ENCODE measurements around the gene TNS3. TPM values are rescaled to one million over a fixed set of nuclear protein-coding genes. Genes with fewer than 3 reads are reported as not detected.

TNS3 gene
- total and polyA plus RNA-seq, 2 donors (not counting 3 experiments of a cell fraction or from before 2014, with no cell fraction given), result 10.4 to 45.1 TPM

- Histone ChIP-seq H3K4me2 (ENCODE audit: insufficient read depth, low read length) (no peak overlapping the region), H3K4me3 (replicated peaks in 1 of 3; ENCODE audit: insufficient read depth in 1 of 3, low read depth in 1 of 3, low read length in 3 of 3) (no peak overlapping the region), H3K4me1 (ENCODE audit: control insufficient read depth, extremely low read depth, insufficient read depth, low read length) (no peaks in the 10 kb centered on the region), H3K79me2 (ENCODE audit: control insufficient read depth, insufficient read depth, low read length) (no peaks in the 10 kb centered on the region), H4K20me1 (replicated peaks; ENCODE audit: control insufficient read depth, extremely low read depth, insufficient read depth, low read length) (no peaks in the 10 kb centered on the region), H3K36me3 (ENCODE audit: control insufficient read depth in 2 of 2, extremely low read depth in 1 of 2, insufficient read depth in 2 of 2, low read length in 2 of 2) (no peaks in the 10 kb centered on the region), H2AFZ (ENCODE audit: low read depth, low read length) (no peak overlapping the region), H3K9me1 (replicated peaks; ENCODE audit: control insufficient read depth, extremely low read depth, insufficient read depth, low read length) (no peaks in the 10 kb centered on the region), H3K9ac (replicated peaks; ENCODE audit: extremely low read depth, insufficient read depth, low read length) (no peak overlapping the region), H3K27me3 (ENCODE audit: control insufficient read depth in 2 of 2, insufficient read depth in 2 of 2, low read length in 2 of 2) (peaks cover 0 to 3% of the 10 kb centered on the region in 2 experiments), H3K9me3 (replicated peaks; ENCODE audit: control insufficient read depth, insufficient read depth, low read length) (no peaks in the 10 kb centered on the region), H3K27ac (ENCODE audit: insufficient read depth, low read depth, low read length) (no peak overlapping the region)
- CTCF ChIA-PET, result no interaction called here
- no TSS peak for BruUV-seq (replicated peaks)
- no peak for DNase-seq (ENCODE audit: low read depth, low spot score)
- intact Hi-C loops (cut with micrococcal nuclease) (no loop called here), dilution Hi-C loops (cut with MboI; ENCODE audit: extremely low pct_ligation_motif_present, low sequenced_read_pairs) (no loop called here)
- POLR2A ChIA-PET, result no interaction called here
- FAIRE-seq, result no peak
- TF ChIP-seq MYC (IDR thresholded peaks at IDR 0.05; ENCODE audit: low read depth, low read length) (no peak), FOS (IDR thresholded peaks at IDR 0.05; ENCODE audit: borderline replicate concordance, insufficient read depth, low read length) (no peak), EZH2 (IDR thresholded peaks at IDR 0.05; ENCODE audit: borderline replicate concordance, low read depth, low read length, severe bottlenecking) (no peak), CTCF (IDR thresholded peaks at IDR 0.05; ENCODE audit: extremely low read depth in 1 of 2, insufficient read depth in 1 of 2, low read depth in 1 of 2, low read length in 2 of 2) (no peak)
These were observed 354.1 kb downstream of the TNS3 start for GRCh38 chr7:47227762-47228177.

- no peaks in the 10 kb centered on the region for H3K9me1 ChIP-seq (replicated peaks; ENCODE audit: control insufficient read depth, extremely low read depth, insufficient read depth, low read length)
- H3K27ac ChIP-seq (ENCODE audit: insufficient read depth, low read depth, low read length), result no peak overlapping the region
- CTCF ChIA-PET, result no interaction called here
- BruUV-seq (replicated peaks), result no TSS peak
- no peak overlapping the region for H3K9ac ChIP-seq (replicated peaks; ENCODE audit: extremely low read depth, insufficient read depth, low read length)
- no peaks in the 10 kb centered on the region for H3K4me1 ChIP-seq (ENCODE audit: control insufficient read depth, extremely low read depth, insufficient read depth, low read length)
- intact Hi-C loops (cut with micrococcal nuclease) (no loop called here), dilution Hi-C loops (cut with MboI; ENCODE audit: extremely low pct_ligation_motif_present, low sequenced_read_pairs) (no loop called here)
- H3K4me2 ChIP-seq (ENCODE audit: insufficient read depth, low read length), result no peak overlapping the region
- POLR2A ChIA-PET, result no interaction called here
- H3K79me2 ChIP-seq (ENCODE audit: control insufficient read depth, insufficient read depth, low read length), result no peaks in the 10 kb centered on the region
- peaks cover 0 to 3% of the 10 kb centered on the region in 2 experiments for H3K27me3 ChIP-seq (ENCODE audit: control insufficient read depth in 2 of 2, insufficient read depth in 2 of 2, low read length in 2 of 2)
- FAIRE-seq, result no peak
- no peaks in the 10 kb centered on the region for H4K20me1 ChIP-seq (replicated peaks; ENCODE audit: control insufficient read depth, extremely low read depth, insufficient read depth, low read length)
- no peak for DNase-seq (ENCODE audit: low read depth, low spot score)
- no peaks in the 10 kb centered on the region for H3K9me3 ChIP-seq (replicated peaks; ENCODE audit: control insufficient read depth, insufficient read depth, low read length)
- no peak overlapping the region for H3K4me3 ChIP-seq (replicated peaks in 1 of 3; ENCODE audit: insufficient read depth in 1 of 3, low read depth in 1 of 3, low read length in 3 of 3)
- TF ChIP-seq, protein P1, sequence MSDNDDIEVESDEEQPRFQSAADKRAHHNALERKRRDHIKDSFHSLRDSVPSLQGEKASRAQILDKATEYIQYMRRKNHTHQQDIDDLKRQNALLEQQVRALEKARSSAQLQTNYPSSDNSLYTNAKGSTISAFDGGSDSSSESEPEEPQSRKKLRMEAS (IDR thresholded peaks at IDR 0.05; ENCODE audit: insufficient read depth, insufficient read length), result no peak
- TF ChIP-seq CTCF (IDR thresholded peaks at IDR 0.05; ENCODE audit: extremely low read depth in 1 of 2, insufficient read depth in 1 of 2, low read depth in 1 of 2, low read length in 2 of 2) (no peak), EZH2 (IDR thresholded peaks at IDR 0.05; ENCODE audit: borderline replicate concordance, low read depth, low read length, severe bottlenecking) (no peak), POLR2AphosphoS5 (IDR thresholded peaks at IDR 0.05; ENCODE audit: insufficient read depth, low read depth, low read length) (no peak), POLR2A (IDR thresholded peaks at IDR 0.05; ENCODE audit: low read depth, low read length) (no peak), FOS (IDR thresholded peaks at IDR 0.05; ENCODE audit: borderline replicate concordance, insufficient read depth, low read length) (no peak), GATA2 (IDR thresholded peaks at IDR 0.05; ENCODE audit: insufficient read depth, insufficient read length, low read depth, low read length) (no peak), MYC (IDR thresholded peaks at IDR 0.05; ENCODE audit: low read depth, low read length) (no peak), JUN (IDR thresholded peaks at IDR 0.05; ENCODE audit: borderline replicate concordance, insufficient read depth, insufficient read length, low read depth) (no peak)
- H2AFZ ChIP-seq (ENCODE audit: low read depth, low read length), result no peak overlapping the region
- no peaks in the 10 kb centered on the region for H3K36me3 ChIP-seq (ENCODE audit: control insufficient read depth in 2 of 2, extremely low read depth in 1 of 2, insufficient read depth in 2 of 2, low read length in 2 of 2)
These were observed 355.2 kb downstream of the TNS3 start for GRCh38 chr7:47226696-47227095.

Data from endothelial cell of umbilical vein (primary cell).